NCI-H446 treated with DMSO at 0.1 percent for 48 hours (cell line): ENCODE results near the gene GRIA3.

Experiments
- DNase-seq: peaks from one replicate; lab custom pipeline; 2025; lab: John Stamatoyannopoulos, UW

Gene GRIA3

GRCh38 chrX:123184219-123184865 is at the start of gene GRIA3:
TSS of gene GRIA3 (plus strand) at chrX:123184278. CDS start at chrX:123184536, 258 bp downstream.
- no peak for DNase-seq

- DNase-seq, result no peak
Observed at GRCh38 chrX:123138473-123138872, 45.6 kb upstream of the GRIA3 start.

- DNase-seq, result no peak
Observed at GRCh38 chrX:123140454-123140853, 43.6 kb upstream of the GRIA3 start.

- DNase-seq, result no peak
Observed at GRCh38 chrX:123140904-123141303, 43.2 kb upstream of the GRIA3 start.

- no peak for DNase-seq
Observed at GRCh38 chrX:123153846-123154335, 30.2 kb upstream of the GRIA3 start.

GRCh38 chrX:123155327-123155726 is 28.8 kb upstream of the GRIA3 start:
- DNase-seq, result no peak

GRCh38 chrX:123157586-123157985 is 26.5 kb upstream of the GRIA3 start:
- DNase-seq, result no peak

- DNase-seq, result no peak
Observed at GRCh38 chrX:123159403-123159802, 24.7 kb upstream of the GRIA3 start.

GRCh38 chrX:123167621-123168020 is 16.5 kb upstream of the GRIA3 start:
- no peak for DNase-seq

GRCh38 chrX:123169247-123169901 is 14.7 kb upstream of the GRIA3 start:
- DNase-seq, result no peak

- no peak for DNase-seq
Observed at GRCh38 chrX:123170546-123170945, 13.5 kb upstream of the GRIA3 start.

- DNase-seq, result no peak
Observed at GRCh38 chrX:123171781-123172180, 12.3 kb upstream of the GRIA3 start.

- no peak for DNase-seq
Observed at GRCh38 chrX:123172869-123173268, 11.2 kb upstream of the GRIA3 start.

GRCh38 chrX:123173833-123174232 is 10.2 kb upstream of the GRIA3 start:
- no peak for DNase-seq

GRCh38 chrX:123175366-123176122 is 8.5 kb upstream of the GRIA3 start:
- DNase-seq, result no peak

GRCh38 chrX:123181233-123181914 is 2.7 kb upstream of the GRIA3 start:
- DNase-seq, result no peak

GRCh38 chrX:123184866-123185276 is 793 bp downstream of the GRIA3 start:
- DNase-seq, result no peak

GRCh38 chrX:123185721-123186120 is 1.6 kb downstream of the GRIA3 start:
- DNase-seq, result no peak

GRCh38 chrX:123186801-123187200 is 2.7 kb downstream of the GRIA3 start:
- DNase-seq, result no peak

GRCh38 chrX:123188081-123188480 is 4.0 kb downstream of the GRIA3 start:
- DNase-seq, result no peak

GRCh38 chrX:123189338-123189737 is 5.3 kb downstream of the GRIA3 start:
- no peak for DNase-seq

- no peak for DNase-seq
Observed at GRCh38 chrX:123190096-123190495, 6.0 kb downstream of the GRIA3 start.
